Tibial nerve (tissue), 4 donors: ENCODE results near the gene RASA3. TPM values are rescaled to one million over a fixed set of nuclear protein-coding genes. Genes with fewer than 3 reads are reported as not detected.
A peak's percentile ranks its signal among the peaks of the same experiment; 100 is the strongest.

ENCODE experiments used
- DNase-seq, 2 donors: peaks; one replicate each; pipeline ENCODE4 v3.0.0-alpha.2; 2019; ENCODE audit warnings: low spot score in 2 of 2
- H3K27ac ChIP-seq, 4 donors: fragments of 200-600 bp; sonication (generic) in 3 of 4; one replicate each; pipeline ENCODE4 v1.5.1; 2017 to 2019; ENCODE audit warnings: mild to moderate bottlenecking in 1 of 4
- H3K27me3 ChIP-seq, 2 donors: fragments of 200-600 bp; sonication (generic) in 1 of 2; one replicate each; pipeline versions ENCODE4 v1.5.1 to v1.6.0; 2017 to 2019
- H3K36me3 ChIP-seq, 3 donors: fragments of 200-600 bp; sonication (generic); one replicate each; pipeline ENCODE4 v1.5.1; 2018 to 2019
- H3K4me1 ChIP-seq, 4 donors: fragments of 200-600 bp; sonication (generic) in 3 of 4; one replicate each; pipeline ENCODE4 v1.5.1; 2017 to 2019
- H3K4me3 ChIP-seq, 4 donors: fragments of 200-600 bp; sonication (generic) in 3 of 4; one replicate each; pipeline ENCODE4 v1.5.1; 2017 to 2019; ENCODE audit warnings: mild to moderate bottlenecking in 1 of 4, moderate library complexity in 1 of 4
- H3K9me3 ChIP-seq, 4 donors: fragments of 200-600 bp; sonication (generic) in 3 of 4; one replicate each; pipeline ENCODE4 v1.5.1; 2017 to 2019
- CTCF ChIP-seq, 5 experiments: fragments of 200-600 bp in 3 of 5; fragments of 450-650 bp in 2 of 5; sonication (generic) in 3 of 5; IDR thresholded peaks; one replicate each; pipeline ENCODE4 v1.5.1; 2016 to 2019; ENCODE audit warnings: antibody characterized with exemption in 5 of 5, mild to moderate bottlenecking in 3 of 5, moderate library complexity in 2 of 5
- EP300 ChIP-seq, 2 donors: sonication (generic); formaldehyde crosslinking; IDR thresholded peaks; one replicate each; pipeline ENCODE4 v1.6.1; 2017; ENCODE audit warnings: antibody characterized with exemption in 2 of 2, mild to moderate bottlenecking in 1 of 2
- POLR2A ChIP-seq, 2 donors: fragments of 450-650 bp; IDR thresholded peaks; one replicate each; pipeline ENCODE4 v1.6.1; 2017; ENCODE audit warnings: antibody characterized with exemption in 2 of 2, mild to moderate bottlenecking in 2 of 2, moderate library complexity in 2 of 2
- WGBS, 2 donors: methylation state at CpG; one replicate each; pipeline ENCODE4 v1.1.5; 2018; 5-methylcytosine and 5-hydroxymethylcytosine counted together
- total RNA-seq, 4 donors: library from RNA; depleted of rRNA; stranded (reverse); fragments of >200 nt; gene quantifications; one replicate each; pipeline ENCODE4 v1.1.0, GENCODE V29; 2016

RASA3 gene
- total RNA-seq, 4 donors from 2014 or later: 36.2 to 63.3 (median 46.3) TPM

- no peak overlapping the region for H3K4me3 ChIP-seq
- no peaks in the 10 kb centered on the region for H3K36me3 ChIP-seq
- no peak for DNase-seq
- peaks cover 0 to 36% (median 4%) of the 10 kb centered on the region in 4 donors for H3K4me1 ChIP-seq
- H3K27me3 ChIP-seq: peaks cover 0 to 35% of the 10 kb centered on the region in 2 donors
- TF ChIP-seq EP300 (IDR thresholded peaks at IDR 0.05) (no peak), POLR2A (IDR thresholded peaks at IDR 0.05) (no peak), CTCF (IDR thresholded peaks at IDR 0.05) (no peak)
- H3K27ac ChIP-seq: no peak overlapping the region
- 77 to 90% methylated on average over 12 of the region's 12 CpGs for WGBS, 2 donors
- no peaks in the 10 kb centered on the region for H3K9me3 ChIP-seq
These were observed 195.3 kb downstream of the RASA3 start for GRCh38 chr13:113937073-113937472.

GRCh38 chr13:113936166-113936965, 196.1 kb downstream of the RASA3 start:
- peak overlapping the region in 1 of 4 donors; percentile 65 for H3K27ac ChIP-seq
- H3K9me3 ChIP-seq: no peaks in the 10 kb centered on the region
- WGBS, 2 donors: 85 to 87% methylated on average over 25 of the region's 25 CpGs
- DNase-seq: no peak
- H3K27me3 ChIP-seq: peaks cover 0 to 35% of the 10 kb centered on the region in 2 donors
- no peak overlapping the region for H3K4me3 ChIP-seq
- H3K36me3 ChIP-seq: no peaks in the 10 kb centered on the region
- peaks cover 0 to 36% (median 4%) of the 10 kb centered on the region in 4 donors for H3K4me1 ChIP-seq
- no peak for TF ChIP-seq POLR2A (IDR thresholded peaks at IDR 0.05)

GRCh38 chr13:113935001-113935844, 197.2 kb downstream of the RASA3 start:
- Histone ChIP-seq H3K27me3 (peaks cover 0 to 37% of the 10 kb centered on the region in 2 donors), H3K27ac (peak overlapping the region in 3 of 4 donors; percentile 40 to 65 (median 63)), H3K4me3 (no peak overlapping the region), H3K9me3 (no peaks in the 10 kb centered on the region), H3K36me3 (no peaks in the 10 kb centered on the region), H3K4me1 (peaks cover 0 to 44% (median 4%) of the 10 kb centered on the region in 4 donors)
- no peak for TF ChIP-seq POLR2A (IDR thresholded peaks at IDR 0.05)
- TF ChIP-seq CTCF (IDR thresholded peaks at IDR 0.05): no peak
- no peak for TF ChIP-seq EP300 (IDR thresholded peaks at IDR 0.05)
- peak in 1 of 2 donors; percentile 5 for DNase-seq
- 29 to 39% methylated on average over 17 to 21 of the region's 21 CpGs for whole genome bisulfite sequencing, 2 donors

GRCh38 chr13:113934576-113934975, 197.8 kb downstream of the RASA3 start:
- no peak for TF ChIP-seq CTCF (IDR thresholded peaks at IDR 0.05)
- no peak for TF ChIP-seq EP300 (IDR thresholded peaks at IDR 0.05)
- no peak for TF ChIP-seq POLR2A (IDR thresholded peaks at IDR 0.05)
- Histone ChIP-seq H3K27ac (peak overlapping the region in 2 of 4 donors; percentile 63 to 65), H3K4me3 (no peak overlapping the region), H3K36me3 (no peaks in the 10 kb centered on the region), H3K9me3 (no peaks in the 10 kb centered on the region), H3K4me1 (peaks cover 0 to 48% (median 5%) of the 10 kb centered on the region in 4 donors), H3K27me3 (peaks cover 0 to 37% of the 10 kb centered on the region in 2 donors)
- DNase-seq: peak in 1 of 2 donors; percentile 11
- WGBS, 2 donors: 83 to 85% methylated on average over 14 of the region's 14 CpGs

GRCh38 chr13:113933901-113934300, 198.5 kb downstream of the RASA3 start:
- no peak for TF ChIP-seq CTCF (IDR thresholded peaks at IDR 0.05)
- no peak for TF ChIP-seq POLR2A (IDR thresholded peaks at IDR 0.05)
- TF ChIP-seq EP300 (IDR thresholded peaks at IDR 0.05): no peak
- no peaks in the 10 kb centered on the region for H3K9me3 ChIP-seq
- no peak overlapping the region for H3K27ac ChIP-seq
- WGBS, 2 donors: 93 to 97% methylated on average over 22 of the region's 22 CpGs
- H3K4me3 ChIP-seq: no peak overlapping the region
- peaks cover 0 to 31% of the 10 kb centered on the region in 2 donors for H3K27me3 ChIP-seq
- H3K36me3 ChIP-seq: no peaks in the 10 kb centered on the region
- peak in 1 of 2 donors; percentile 11 for DNase-seq
- peaks cover 0 to 52% (median 8%) of the 10 kb centered on the region in 4 donors for H3K4me1 ChIP-seq
